HCT116 (cell line): ENCODE measurements around the gene ASCL1. TPM values are rescaled to one million over a fixed set of nuclear protein-coding genes. Genes with fewer than 3 reads are reported as not detected.

Source experiments
- ATAC-seq: fragments of 200-7000 bp; cut with Tn5 transposase; 2 replicates; pipeline ENCODE4 v1.9.1; 2020; ENCODE audit warnings: mild to moderate bottlenecking, moderate library complexity
- BruUV-seq: library from RNA; stranded (reverse); fragments of 400-500 nt; replicated peaks from 2 replicates; lab custom pipeline; 2021; lab: Mats Ljungman, UMichigan
- CTCF ChIA-PET: fragments of 300-600 bp; sonication (Branson Sonifier 250); formaldehyde crosslinking; loops from one replicate; lab custom pipeline; 2021; ENCODE audit warnings: antibody characterized with exemption; lab: Charles Lee
- POLR2A ChIA-PET: fragments of 300-600, 350-600 bp; sonication (Branson Sonifier 250); formaldehyde crosslinking; loops from one replicate; lab custom pipeline; 2021; ENCODE audit warnings: antibody characterized with exemption; lab: Charles Lee
- RAD21 ChIA-PET, 2 experiments: fragments of 300-600 bp; sonication (Branson Sonifier 250); formaldehyde crosslinking; loops; one replicate each; lab custom pipeline; 2023; ENCODE audit warnings: low total read pairs in 2 of 2; ENCODE audit not compliant: uncharacterized antibody in 2 of 2, unreplicated experiment in 2 of 2, low non-redundant PET in 1 of 2; lab: Charles Lee
- DNase-seq: peaks from one replicate; pipeline ENCODE4 v3.0.0-alpha.2; 2010; ENCODE audit warnings: low read depth, low spot score
- H2AFZ ChIP-seq: fragments of 200-600 bp; shearing (Covaris generic), sonication (generic); 2 replicates; pipeline ENCODE4 v1.6.1; 2017; ENCODE audit warnings: low read depth, mixed run types, mixed read lengths, antibody characterized with exemption, low read length; ENCODE audit not compliant: poor library complexity, severe bottlenecking
- H3K27ac ChIP-seq: 2 replicates; pipeline ENCODE4 v1.5.1; 2012; ENCODE audit warnings: low read depth, low read length
- H3K27me3 ChIP-seq: fragments of 200-600 bp; sonication (generic); 2 replicates; pipeline ENCODE4 v1.6.1; 2016; ENCODE audit warnings: mixed run types, low read length, mixed read lengths; ENCODE audit not compliant: insufficient read depth
- H3K36me3 ChIP-seq, 2 experiments: fragments of 200-500 bp in 1 of 2; fragments of 200-600 bp in 1 of 2; sonication (Bioruptor generic) in 1 of 2; sonication (generic) in 1 of 2; 2 replicates each; pipeline versions ENCODE4 v1.5.1 to v1.6.1; 2014 to 2016; ENCODE audit warnings: low read length in 2 of 2, inconsistent platforms in 1 of 2, mixed read lengths in 1 of 2, mixed run types in 1 of 2; ENCODE audit not compliant: insufficient read depth in 2 of 2, control insufficient read depth in 1 of 2
- H3K4me1 ChIP-seq, 2 experiments: fragments of 200-600 bp in 1 of 2; sonication (generic) in 1 of 2; 2 replicates each; pipeline versions ENCODE4 v1.5.1 to v1.6.1; 2012 to 2017; ENCODE audit warnings: low read length in 2 of 2, inconsistent platforms in 1 of 2, mild to moderate bottlenecking in 1 of 2, mixed read lengths in 1 of 2, mixed run types in 1 of 2, moderate library complexity in 1 of 2; ENCODE audit not compliant: insufficient read depth in 2 of 2, control insufficient read depth in 1 of 2
- H3K4me2 ChIP-seq: fragments of 200-600 bp; sonication (generic); 2 replicates; pipeline ENCODE4 v1.6.1; 2017; ENCODE audit warnings: mixed run types, low read length, mixed read lengths
- H3K4me3 ChIP-seq, 2 experiments: fragments of 200-600 bp in 1 of 2; sonication (generic) in 1 of 2; replicated peaks in 1 of 2; 2 replicates each; pipeline ENCODE4 v1.5.1; 2011 to 2016; ENCODE audit warnings: low read length in 2 of 2, control low read depth in 1 of 2, low read depth in 1 of 2, mild to moderate bottlenecking in 1 of 2, mixed read lengths in 1 of 2, mixed run types in 1 of 2
- H3K79me2 ChIP-seq: fragments of 200-600 bp; sonication (generic); 2 replicates; pipeline ENCODE4 v1.6.1; 2017; ENCODE audit warnings: mild to moderate bottlenecking, mixed run types, low read length, moderate library complexity, mixed read lengths; ENCODE audit not compliant: insufficient read depth
- H3K9ac ChIP-seq: fragments of 200-600 bp; sonication (generic); 2 replicates; pipeline ENCODE4 v1.6.1; 2016; ENCODE audit warnings: low read length, mixed read lengths
- H3K9me2 ChIP-seq: fragments of 200-600 bp; sonication (generic), shearing (Covaris generic); 2 replicates; pipeline ENCODE4 v1.6.1; 2017; ENCODE audit warnings: mixed run types, mild to moderate bottlenecking, moderate library complexity; ENCODE audit not compliant: insufficient read depth
- H3K9me3 ChIP-seq, 2 experiments: fragments of 200-500 bp in 1 of 2; fragments of 200-600 bp in 1 of 2; sonication (Bioruptor generic) in 1 of 2; sonication (generic) in 1 of 2; 2 replicates each; pipeline ENCODE4 v1.6.1; 2014 to 2017; ENCODE audit warnings: low read length in 2 of 2, mixed read lengths in 2 of 2, inconsistent platforms in 1 of 2, low read depth in 1 of 2, mild to moderate bottlenecking in 1 of 2, mixed run types in 1 of 2, moderate library complexity in 1 of 2; ENCODE audit not compliant: control insufficient read depth in 1 of 2, insufficient read depth in 1 of 2
- H4K20me1 ChIP-seq: fragments of 200-600 bp; sonication (generic), shearing (Covaris generic); 2 replicates; pipeline ENCODE4 v1.6.1; 2017; ENCODE audit warnings: mixed run types, mild to moderate bottlenecking, moderate library complexity; ENCODE audit not compliant: insufficient read depth
- EGR1 ChIP-seq: IDR thresholded peaks from 2 replicates; pipeline ENCODE4 v1.6.1; 2012; ENCODE audit warnings: low read depth
- EZH2phosphoT487 ChIP-seq: fragments of 200-600 bp; IDR thresholded peaks from 2 replicates; pipeline ENCODE4 v1.6.1; 2018; ENCODE audit warnings: antibody characterized with exemption, borderline replicate concordance
- POLR2AphosphoS5 ChIP-seq: IDR thresholded peaks from 2 replicates; pipeline ENCODE4 v1.6.1; 2011; ENCODE audit warnings: mild to moderate bottlenecking, low read depth, low read length, moderate library complexity
- RAD21 ChIP-seq: IDR thresholded peaks from 2 replicates; pipeline ENCODE4 v1.6.1; 2012; ENCODE audit warnings: low read depth, mild to moderate bottlenecking
- REST ChIP-seq: IDR thresholded peaks from 2 replicates; pipeline ENCODE4 v1.6.1; 2012; ENCODE audit warnings: low read depth
- SP1 ChIP-seq: IDR thresholded peaks from 2 replicates; pipeline ENCODE4 v1.6.1; 2012; ENCODE audit warnings: low read depth
- SRF ChIP-seq: IDR thresholded peaks from 2 replicates; pipeline ENCODE4 v1.6.1; 2012; ENCODE audit warnings: low read depth
- TCF7L2 ChIP-seq: IDR thresholded peaks from 2 replicates; pipeline ENCODE4 v1.7.0; 2011; ENCODE audit warnings: borderline replicate concordance, inconsistent platforms; ENCODE audit not compliant: insufficient read depth, insufficient read length; ENCODE audit errors: extremely low read depth
- YY1 ChIP-seq: IDR thresholded peaks from 2 replicates; pipeline ENCODE4 v1.6.1; 2011; ENCODE audit warnings: low read length, low read depth, moderate library complexity, mild to moderate bottlenecking; ENCODE audit not compliant: insufficient replicate concordance; ENCODE audit errors: extremely low read depth
- ZBTB33 ChIP-seq: IDR thresholded peaks from 2 replicates; pipeline ENCODE4 v1.6.1; 2011; ENCODE audit warnings: mild to moderate bottlenecking, low read length, moderate library complexity; ENCODE audit not compliant: insufficient replicate concordance; ENCODE audit errors: extremely low read depth
- intact Hi-C: fragments of 100-400 bp; cut with micrococcal nuclease; formaldehyde crosslinking; loops from 2 replicates; pipeline ENCODE4 v1.10.0; 2022
- total RNA-seq: library from RNA; stranded (reverse); gene quantifications from one replicate; pipeline ENCODE4 v1.2.1, GENCODE V29; 2021; ENCODE audit not compliant: unreplicated experiment
- TF ChIP-seq, protein P1 (sequence below), 3 experiments: fragments of 200-600 bp in 1 of 3; sonication (generic) in 1 of 3; IDR thresholded peaks in 2 of 3; conservative IDR thresholded peaks in 1 of 3; 2 replicates each; pipeline ENCODE4 v1.5.1; 2012 to 2017; ENCODE audit warnings: low read depth in 2 of 3, low read length in 2 of 3, antibody characterized with exemption in 1 of 3, borderline replicate concordance in 1 of 3, control low read depth in 1 of 3, mild to moderate bottlenecking in 1 of 3, mixed read lengths in 1 of 3, mixed run types in 1 of 3, moderate library complexity in 1 of 3; ENCODE audit not compliant: insufficient read depth in 1 of 3
- TF ChIP-seq, protein P2 (sequence below): IDR thresholded peaks from 2 replicates; pipeline ENCODE4 v1.6.1; 2012

ASCL1 gene
- total RNA-seq, 1 experiment from 2014 or later: not detected

DNA sequence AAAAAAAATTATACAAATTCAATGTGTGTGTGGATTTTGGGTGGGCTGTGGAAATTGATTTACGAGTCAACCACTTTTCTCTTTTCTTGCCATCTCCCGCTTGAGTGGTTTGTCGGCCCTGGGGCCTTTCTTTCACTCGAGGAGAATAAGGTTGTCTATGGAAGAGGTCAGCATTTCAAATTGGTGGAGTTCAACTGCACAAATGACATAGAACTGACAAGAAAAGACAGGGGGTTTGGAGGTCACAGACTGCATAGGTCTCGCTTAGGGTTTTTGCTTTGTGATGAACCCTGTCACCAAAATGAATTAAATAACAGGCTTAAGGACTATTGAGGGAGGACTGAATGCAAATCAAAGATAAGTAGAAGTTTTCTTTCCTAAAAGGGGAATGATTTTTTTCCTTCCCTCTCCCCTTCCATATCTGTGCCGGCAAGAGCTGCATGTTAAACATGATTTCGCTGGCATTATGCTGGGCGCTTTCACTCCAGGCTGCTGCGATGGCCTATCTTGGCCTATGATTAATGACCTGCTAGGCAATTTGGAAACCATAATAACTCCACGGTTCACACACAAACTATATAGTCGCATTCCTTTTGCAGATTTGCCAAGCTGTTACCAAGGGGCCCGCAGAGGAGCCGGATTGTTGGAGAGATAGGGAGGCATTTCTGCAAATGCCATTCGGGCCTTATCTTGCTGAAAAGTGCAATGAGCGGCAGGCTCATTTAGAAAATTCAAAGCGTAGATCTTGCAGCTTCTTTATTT is 20.7 kb downstream of the ASCL1 start (continued):
- TF ChIP-seq REST (no peak), RAD21 (no peak), SP1 (no peak), EGR1 (no peak)
- TF ChIP-seq, protein P1, sequence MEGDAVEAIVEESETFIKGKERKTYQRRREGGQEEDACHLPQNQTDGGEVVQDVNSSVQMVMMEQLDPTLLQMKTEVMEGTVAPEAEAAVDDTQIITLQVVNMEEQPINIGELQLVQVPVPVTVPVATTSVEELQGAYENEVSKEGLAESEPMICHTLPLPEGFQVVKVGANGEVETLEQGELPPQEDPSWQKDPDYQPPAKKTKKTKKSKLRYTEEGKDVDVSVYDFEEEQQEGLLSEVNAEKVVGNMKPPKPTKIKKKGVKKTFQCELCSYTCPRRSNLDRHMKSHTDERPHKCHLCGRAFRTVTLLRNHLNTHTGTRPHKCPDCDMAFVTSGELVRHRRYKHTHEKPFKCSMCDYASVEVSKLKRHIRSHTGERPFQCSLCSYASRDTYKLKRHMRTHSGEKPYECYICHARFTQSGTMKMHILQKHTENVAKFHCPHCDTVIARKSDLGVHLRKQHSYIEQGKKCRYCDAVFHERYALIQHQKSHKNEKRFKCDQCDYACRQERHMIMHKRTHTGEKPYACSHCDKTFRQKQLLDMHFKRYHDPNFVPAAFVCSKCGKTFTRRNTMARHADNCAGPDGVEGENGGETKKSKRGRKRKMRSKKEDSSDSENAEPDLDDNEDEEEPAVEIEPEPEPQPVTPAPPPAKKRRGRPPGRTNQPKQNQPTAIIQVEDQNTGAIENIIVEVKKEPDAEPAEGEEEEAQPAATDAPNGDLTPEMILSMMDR (IDR thresholded peaks at IDR 0.05 in 2 of 3, conservative IDR thresholded peaks at IDR 0.05 in 1 of 3; ENCODE audit: borderline replicate concordance in 1 of 3, insufficient read depth in 1 of 3, low read depth in 2 of 3, low read length in 2 of 3): no peak

- H3K9ac ChIP-seq: no peak overlapping the region
- H3K4me1 ChIP-seq: no peaks in the 10 kb centered on the region
- RAD21 ChIA-PET: no interaction called here
- H3K79me2 ChIP-seq: no peaks in the 10 kb centered on the region
- no peak overlapping the region for H3K27ac ChIP-seq
- no peak overlapping the region for H2AFZ ChIP-seq
- H3K36me3 ChIP-seq: no peaks in the 10 kb centered on the region
- CTCF ChIA-PET: no interaction called here
- intact Hi-C loops: no loop called here
- BruUV-seq: no TSS peak
- H4K20me1 ChIP-seq: no peaks in the 10 kb centered on the region
- no peak for ATAC-seq
- no peak for TF ChIP-seq SRF
- TF ChIP-seq EGR1: no peak
- no peak for TF ChIP-seq SP1
- TF ChIP-seq, protein P2, sequence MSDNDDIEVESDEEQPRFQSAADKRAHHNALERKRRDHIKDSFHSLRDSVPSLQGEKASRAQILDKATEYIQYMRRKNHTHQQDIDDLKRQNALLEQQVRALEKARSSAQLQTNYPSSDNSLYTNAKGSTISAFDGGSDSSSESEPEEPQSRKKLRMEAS: no peak
- TF ChIP-seq TCF7L2: no peak
- TF ChIP-seq ZBTB33: no peak
- TF ChIP-seq EZH2phosphoT487: no peak
- TF ChIP-seq YY1: no peak
- TF ChIP-seq POLR2AphosphoS5: no peak
- TF ChIP-seq, all 23 proteins: peak for 0
- POLR2A ChIA-PET: no interaction called here
- no peaks in the 10 kb centered on the region for H3K9me3 ChIP-seq
- H3K27me3 ChIP-seq: 0 out of 2 replicates have a peak, but pooled peaks cover 3% of the 10 kb centered on the region
- no peaks in the 10 kb centered on the region for H3K9me2 ChIP-seq
- no peak overlapping the region for H3K4me2 ChIP-seq
- DNase-seq: no peak
- no peak overlapping the region for H3K4me3 ChIP-seq
These were observed 22.9 kb downstream of the ASCL1 start for GRCh38 chr12:102980350-102980749.
